ENCODE measurements around the gene ATXN1.
"Not testable (repeated sequence)": the region's sequence is repeated elsewhere in the genome, so short reads cannot be mapped to it uniquely, and the experiment has no call there.

ATXN1 gene

GRCh38 chr6:16635291-16635809 is 125.9 kb downstream of the ATXN1 start:
- DNase-seq: no peak

- DNase-seq: peak; percentile 72
Measured at GRCh38 chr6:16634855-16635254, 126.4 kb downstream of the ATXN1 start.

DNA sequence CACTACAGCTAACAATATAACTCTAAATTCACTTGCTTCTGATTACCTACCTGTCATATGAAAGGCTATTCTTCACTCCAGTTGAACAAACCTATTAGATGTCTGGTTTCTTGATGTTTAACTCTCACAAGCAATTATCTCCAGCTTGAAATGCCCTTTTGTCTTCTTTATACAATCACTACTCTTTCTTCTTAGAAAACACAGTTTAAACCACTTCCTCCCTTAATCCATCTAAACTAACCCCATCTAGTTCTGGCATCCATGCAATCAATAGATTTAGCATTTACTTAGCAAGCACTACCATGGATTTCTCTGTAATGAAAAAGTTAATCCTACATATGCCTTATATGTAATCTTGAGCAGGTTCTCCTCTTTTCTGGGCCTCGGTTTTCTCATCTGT is 127.3 kb downstream of the ATXN1 start:
- DNase-seq: peak; percentile 44

- peak; percentile 53 for DNase-seq
Measured at GRCh38 chr6:16633465-16633864, 127.8 kb downstream of the ATXN1 start.

- DNase-seq: no peak
Measured at GRCh38 chr6:16632101-16632500, 129.2 kb downstream of the ATXN1 start.

DNA sequence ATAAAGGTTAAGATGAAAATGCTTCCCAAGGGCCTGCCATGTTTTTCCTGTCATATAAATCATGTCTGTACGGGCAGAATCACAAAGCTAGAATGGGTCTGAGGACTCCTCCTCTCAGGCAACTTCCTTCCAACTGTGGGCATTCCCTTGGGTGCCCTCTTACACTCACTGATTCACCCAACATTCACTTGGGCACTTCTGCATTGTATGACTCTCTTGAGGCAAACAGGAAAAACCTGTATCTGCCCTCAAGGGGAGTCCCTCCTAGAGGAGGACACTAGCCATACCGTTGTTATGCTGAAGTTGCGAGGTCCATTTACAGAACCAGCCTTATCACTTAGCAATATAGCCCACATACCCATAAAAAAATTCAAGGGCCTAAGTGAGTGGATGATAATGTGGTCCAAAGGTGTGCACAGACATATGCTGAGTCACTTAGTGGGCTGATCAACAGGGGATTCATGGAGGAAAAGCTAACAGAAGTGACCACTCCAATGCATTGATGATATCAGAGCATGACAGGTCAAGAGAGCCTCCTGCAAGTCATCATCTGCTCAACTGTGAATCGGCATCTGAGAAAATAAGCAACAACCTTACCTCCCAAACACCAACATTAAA is 131.1 kb downstream of the ATXN1 start:
- DNase-seq: no peak

GRCh38 chr6:16628580-16628979 is 132.7 kb downstream of the ATXN1 start:
- DNase-seq: not testable (repeated sequence)

DNA sequence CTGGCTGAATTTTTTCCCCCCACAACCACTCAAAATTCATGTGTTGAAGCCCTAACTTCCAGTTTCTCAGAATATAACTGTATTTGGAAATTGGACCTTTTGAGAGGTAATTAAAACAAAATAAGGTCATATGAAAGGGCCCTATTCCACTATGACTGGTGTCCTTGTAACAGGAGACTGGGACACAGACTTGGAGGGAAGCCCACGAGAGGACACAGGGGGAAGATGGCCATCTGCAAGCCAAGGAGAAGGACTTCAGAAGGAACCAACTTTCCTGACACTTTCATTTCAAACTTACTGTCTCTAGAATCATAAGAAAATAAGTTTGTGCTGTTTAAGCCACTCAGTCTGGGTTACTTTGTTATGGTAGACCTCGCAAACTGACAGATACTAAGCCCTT is 134.6 kb downstream of the ATXN1 start:
- no peak for DNase-seq

DNA sequence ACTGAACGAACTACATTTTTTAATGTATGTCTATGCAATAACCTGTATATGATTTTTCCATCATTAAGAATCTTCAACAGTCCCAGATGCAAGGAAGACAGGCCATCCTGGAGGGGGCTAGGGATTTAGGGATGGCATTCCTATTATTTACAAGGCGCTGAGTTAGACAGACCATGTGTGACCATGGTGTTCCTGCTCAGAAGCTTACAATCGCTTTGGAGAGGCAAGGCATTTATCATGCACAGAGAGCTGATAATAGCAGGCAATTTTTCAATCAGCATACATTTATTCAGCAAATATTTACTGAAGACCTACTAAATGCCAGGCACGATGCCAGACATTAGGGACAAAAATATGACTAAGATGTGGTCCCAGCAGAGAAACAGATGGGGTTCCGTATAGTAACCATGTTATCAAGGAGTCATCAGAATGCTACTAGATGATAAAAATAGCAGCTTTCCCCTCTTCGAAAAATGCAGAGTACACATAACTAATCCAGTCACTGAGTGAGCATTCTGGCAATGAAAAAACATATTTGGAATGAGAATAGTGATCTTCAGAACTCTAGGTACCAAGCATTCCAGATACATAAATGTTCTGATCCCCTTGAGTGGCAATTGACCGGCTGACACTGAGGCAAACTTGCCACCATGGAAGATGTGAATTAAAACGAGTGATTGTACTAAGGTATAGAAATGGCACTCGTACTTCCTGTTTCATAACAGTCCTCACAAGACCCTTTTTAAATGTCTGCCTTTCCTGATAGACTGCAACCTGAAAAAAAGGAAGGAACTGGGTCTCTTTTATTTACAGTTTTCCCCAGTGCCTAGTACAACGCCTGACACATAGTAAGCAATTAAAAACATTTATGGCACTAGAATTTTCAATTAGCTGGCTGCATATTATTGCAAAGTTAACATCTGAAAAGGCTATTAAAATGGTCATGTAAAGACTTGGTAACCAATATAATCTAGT is 135.7 kb downstream of the ATXN1 start:
- peak; percentile 96 for DNase-seq

GRCh38 chr6:16624636-16625290 is 136.5 kb downstream of the ATXN1 start:
- DNase-seq: peak; percentile 84

GRCh38 chr6:16623731-16624130 is 137.5 kb downstream of the ATXN1 start:
- no peak for DNase-seq

DNA sequence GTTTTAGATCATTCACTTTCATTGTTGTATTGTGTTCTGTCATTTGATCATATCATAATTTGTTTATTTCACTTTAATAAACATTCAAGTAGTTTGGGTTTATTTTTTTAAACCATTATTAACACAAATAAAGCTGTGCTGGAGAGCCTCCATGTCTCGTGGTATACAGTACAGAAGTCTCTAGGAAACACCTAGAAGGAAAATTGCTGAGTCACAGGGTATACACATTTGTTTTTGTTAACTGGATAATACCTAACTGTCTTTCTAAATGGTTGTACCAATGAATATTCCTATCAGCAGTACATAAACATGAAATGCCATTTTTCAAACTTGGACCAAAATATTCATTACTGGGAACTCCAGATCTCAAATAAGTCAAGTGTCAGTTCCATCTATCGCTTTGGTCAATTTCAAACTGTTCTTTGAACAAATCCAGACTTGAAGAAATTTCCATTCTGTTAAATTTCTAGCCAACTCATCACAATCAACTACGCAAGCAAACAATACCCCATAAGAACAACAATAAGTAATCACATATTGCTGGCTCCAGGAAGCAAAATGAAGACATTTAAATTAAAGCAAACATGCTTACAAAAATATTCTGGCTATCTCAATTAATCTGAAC is 138.1 kb downstream of the ATXN1 start:
- DNase-seq: peak; percentile 22

GRCh38 chr6:16622193-16622592 is 139.1 kb downstream of the ATXN1 start:
- no peak for DNase-seq

- peak; percentile 42 for DNase-seq
Measured at GRCh38 chr6:16621002-16621401, 140.3 kb downstream of the ATXN1 start.

DNA sequence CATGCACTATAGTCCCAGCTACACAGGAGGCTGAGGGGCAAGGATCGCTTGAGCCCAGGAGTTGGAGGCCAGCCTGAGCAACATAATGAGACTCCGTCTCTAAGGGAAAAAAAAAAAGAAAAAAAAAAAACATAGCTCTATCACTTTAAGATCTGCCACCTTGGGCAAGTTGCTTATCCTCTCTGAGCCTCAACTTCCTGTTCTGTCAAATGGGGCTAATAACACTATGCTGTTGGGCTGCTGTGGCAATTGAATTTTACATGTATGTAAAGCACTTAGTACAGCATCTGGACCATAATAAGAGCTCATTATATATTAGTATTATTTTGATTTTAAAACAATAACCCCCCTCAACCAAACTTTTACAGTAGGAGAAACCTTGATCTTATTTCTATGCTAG is 141.5 kb downstream of the ATXN1 start:
- DNase-seq: no peak

- DNase-seq: peak; percentile 65
Measured at GRCh38 chr6:16618962-16619361, 142.3 kb downstream of the ATXN1 start.

GRCh38 chr6:16615215-16615614 is 146.0 kb downstream of the ATXN1 start:
- not testable (repeated sequence) for DNase-seq

DNA sequence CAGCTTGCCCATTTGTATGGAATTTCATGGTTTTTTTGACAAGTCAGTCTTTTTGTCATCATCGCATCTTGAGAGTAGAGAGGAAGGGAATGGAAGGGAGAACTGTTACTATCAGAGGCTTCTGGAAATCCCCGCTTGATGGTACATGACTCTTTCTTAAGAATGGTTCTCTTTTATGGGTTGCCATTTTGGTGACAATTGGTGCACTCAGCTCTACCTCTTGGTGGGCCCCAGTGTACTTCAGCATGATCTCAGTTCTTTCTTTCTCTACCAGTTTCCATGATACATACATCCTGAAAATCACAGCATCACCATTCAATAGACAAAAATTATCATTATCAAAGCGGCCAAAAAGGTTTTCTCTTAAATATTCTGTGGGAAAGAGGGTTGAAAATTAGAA is 147.1 kb downstream of the ATXN1 start:
- DNase-seq: not testable (repeated sequence)

GRCh38 chr6:16613504-16613903 is 147.8 kb downstream of the ATXN1 start:
- not testable (repeated sequence) for DNase-seq

DNA sequence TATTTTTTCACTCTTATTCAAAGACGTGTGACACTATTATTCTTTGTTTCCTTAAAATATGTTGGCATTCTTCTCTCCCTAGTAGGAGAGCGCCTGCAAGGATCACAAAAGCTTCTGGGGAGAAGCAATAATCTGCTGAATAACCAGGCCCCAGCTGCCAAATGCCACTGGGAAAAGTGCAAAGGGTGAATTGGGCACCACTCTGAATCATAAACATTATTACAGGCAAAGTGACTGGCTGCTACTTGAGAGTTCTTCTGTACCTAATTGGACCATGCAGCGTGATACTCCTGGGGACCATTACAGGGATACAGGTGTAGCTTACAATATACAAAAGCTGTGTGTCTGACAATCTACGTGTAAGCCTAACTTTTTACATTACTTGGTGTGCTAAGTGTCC is 152.8 kb downstream of the ATXN1 start:
- no peak for DNase-seq

GRCh38 chr6:16602035-16602434 is 159.2 kb downstream of the ATXN1 start:
- DNase-seq: no peak

DNA sequence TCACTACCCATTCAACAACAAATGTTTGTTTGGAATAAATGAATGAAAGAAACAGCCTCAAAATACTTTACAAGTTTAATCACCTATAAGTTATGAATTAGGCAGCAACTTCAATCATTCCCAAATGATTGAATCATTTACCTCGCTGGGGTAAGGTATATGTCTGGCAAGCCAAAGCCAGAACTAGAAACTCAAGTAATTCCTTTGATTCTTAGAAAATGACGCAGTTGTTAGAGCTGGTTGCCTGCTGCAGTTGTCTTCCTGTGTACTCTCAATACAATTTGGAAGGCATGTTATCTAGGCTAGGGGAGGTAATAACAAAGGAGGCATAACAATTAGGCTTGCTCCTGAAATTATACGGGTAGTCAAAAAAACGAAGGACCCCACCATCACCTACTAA is 160.6 kb downstream of the ATXN1 start:
- DNase-seq: no peak

DNA sequence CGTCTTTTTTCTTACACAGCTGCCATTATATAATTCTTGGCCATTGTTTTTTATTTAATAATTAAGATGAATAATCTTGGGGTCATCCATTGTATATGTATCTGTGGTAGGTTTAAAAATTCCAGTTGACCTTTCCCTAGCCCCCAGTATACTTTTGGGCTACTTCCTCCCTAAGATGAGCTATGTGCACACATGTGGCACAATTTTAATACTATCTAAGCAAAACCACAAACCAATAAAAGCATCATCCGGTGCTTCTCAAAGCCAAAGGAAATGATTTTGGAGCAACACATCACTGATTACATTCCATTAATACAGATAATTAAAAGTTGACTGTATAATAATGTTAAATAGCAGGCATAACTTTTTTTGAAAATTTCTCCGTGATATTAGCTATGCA is 161.2 kb downstream of the ATXN1 start:
- DNase-seq: no peak

All from NCI-H69 (cell line).